Glomerular visceral epithelial cell (primary cell): ENCODE data around the gene RYR1.
"Not testable (repeated sequence)": the region's sequence is repeated elsewhere in the genome, so short reads cannot be mapped to it uniquely, and the experiment has no call there.

Experiments
- DNase-seq: peaks from one replicate; pipeline ENCODE4 v3.0.0-alpha.2; 2016; ENCODE audit errors: extremely low spot score

The RYR1 gene

DNA sequence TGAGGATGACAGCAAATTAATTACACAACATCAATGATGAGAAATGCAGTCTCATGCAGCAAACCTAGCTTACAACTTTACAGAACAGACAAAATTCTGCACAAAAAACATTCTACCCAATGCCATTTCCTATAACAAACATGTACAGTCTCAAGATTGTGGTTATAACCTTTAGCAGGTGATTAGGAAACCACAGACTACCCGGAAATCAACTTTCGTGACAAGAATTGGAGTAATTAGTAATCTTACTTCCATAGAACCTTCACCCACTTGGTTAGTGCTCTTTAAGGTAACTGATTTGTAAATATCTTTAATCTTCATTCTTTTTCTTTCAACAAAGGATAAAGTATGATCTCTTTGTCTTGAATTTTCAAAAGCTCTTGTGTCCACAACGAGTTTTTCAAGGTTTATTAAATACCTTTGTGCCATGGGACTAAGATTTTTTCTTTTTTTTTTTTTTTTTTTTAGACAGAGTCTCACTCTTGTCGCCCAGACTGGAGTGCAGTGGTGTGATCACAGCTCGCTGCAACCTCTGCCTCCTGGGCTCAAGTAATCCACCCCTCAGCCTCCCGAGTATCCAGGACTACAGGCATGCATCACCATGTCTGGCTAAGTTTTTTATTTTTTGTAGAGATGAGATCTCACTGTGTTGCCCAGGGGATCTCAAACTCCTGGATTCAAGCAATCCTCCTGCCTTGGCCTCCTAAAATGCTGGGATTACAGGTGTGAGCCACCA is 105.5 kb downstream of the RYR1 start:
- no peak for DNase-seq

DNA sequence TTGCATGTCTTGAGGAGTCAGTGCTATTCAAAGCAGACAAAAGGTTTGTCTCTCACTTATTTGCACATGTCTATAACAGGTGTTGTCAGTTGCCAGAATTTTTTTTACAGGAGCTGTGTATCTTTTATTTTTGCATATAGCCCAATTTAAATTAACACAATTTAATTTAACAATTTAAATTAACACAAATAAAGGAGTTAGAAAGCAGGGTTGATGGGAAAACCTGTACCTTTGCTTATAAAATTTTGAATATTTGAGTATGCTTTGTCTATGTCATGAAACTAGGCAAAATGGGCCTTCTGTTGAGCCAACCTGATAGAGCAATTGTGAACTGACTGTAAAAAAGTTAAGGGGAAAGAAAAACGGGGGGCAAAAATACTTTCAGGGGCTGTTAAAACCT is 106.3 kb downstream of the RYR1 start:
- no peak for DNase-seq

- no peak for DNase-seq
These were observed 108.5 kb downstream of the RYR1 start for GRCh38 chr19:38542040-38542439.

- no peak for DNase-seq
These were observed 109.9 kb downstream of the RYR1 start for GRCh38 chr19:38543286-38543806.

GRCh38 chr19:38543807-38544568 is 110.5 kb downstream of the RYR1 start:
- DNase-seq: peak; percentile 89

GRCh38 chr19:38544569-38545315 is 111.3 kb downstream of the RYR1 start:
- DNase-seq: no peak

GRCh38 chr19:38545596-38545995 is 112.1 kb downstream of the RYR1 start:
- no peak for DNase-seq

GRCh38 chr19:38547421-38547820 is 113.9 kb downstream of the RYR1 start:
- no peak for DNase-seq

DNA sequence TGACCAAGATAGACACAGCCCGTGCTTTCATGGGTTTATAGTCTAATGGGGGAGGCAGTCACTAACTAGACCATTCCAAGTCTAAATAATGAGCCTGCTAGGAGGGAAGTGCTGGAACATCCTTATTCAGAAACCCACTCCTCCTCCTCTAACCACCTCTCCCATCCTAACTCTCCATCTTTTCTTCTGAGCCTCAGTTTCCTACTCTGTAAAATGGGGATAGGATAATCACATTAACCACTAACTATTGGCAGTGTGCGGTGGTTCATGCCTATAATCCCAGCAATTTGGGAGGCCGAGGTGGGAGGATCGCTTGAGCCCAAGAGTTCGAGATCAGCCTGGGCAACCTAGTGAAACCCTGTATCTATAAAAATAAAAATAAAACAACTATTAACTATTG is 115.6 kb downstream of the RYR1 start:
- DNase-seq: no peak

DNA sequence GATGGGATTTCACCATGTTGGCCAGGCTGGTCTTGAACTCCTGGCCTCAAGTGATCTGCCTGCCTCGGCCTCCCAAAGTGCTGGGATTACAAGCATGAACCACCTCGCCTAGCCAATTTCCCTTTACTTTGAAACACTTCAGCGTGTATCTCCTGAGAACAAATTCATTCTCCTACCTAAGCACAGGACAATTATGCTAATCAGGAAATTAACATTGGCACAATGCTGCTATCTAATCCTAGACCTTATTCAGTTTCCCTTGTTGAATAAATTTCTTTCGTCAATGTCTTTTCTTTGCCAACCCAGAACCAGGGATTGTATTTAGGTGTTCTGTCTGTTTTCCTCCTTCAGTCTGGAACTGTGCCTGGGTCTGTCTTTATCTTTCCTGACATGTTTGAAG is 116.5 kb downstream of the RYR1 start:
- DNase-seq: no peak

GRCh38 chr19:38550376-38550775 is 116.9 kb downstream of the RYR1 start:
- DNase-seq: no peak

DNA sequence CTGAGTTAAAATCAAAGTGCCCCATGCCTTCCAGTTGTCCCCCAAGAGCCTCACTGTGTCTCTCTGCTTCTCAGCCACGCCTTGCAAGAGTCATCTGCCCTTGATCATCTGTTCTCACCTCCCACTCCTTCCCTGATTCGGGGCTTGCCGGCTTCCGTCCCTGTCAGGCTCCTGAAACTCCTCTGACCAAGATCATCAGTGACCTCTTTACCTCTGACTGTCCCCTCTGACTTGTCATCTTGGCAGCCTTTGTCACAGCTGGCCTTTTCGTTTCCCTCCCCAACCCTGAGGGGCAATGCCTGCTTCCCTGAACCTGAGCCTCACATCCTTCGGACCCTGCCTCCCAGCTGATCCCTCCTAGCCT is 117.9 kb downstream of the RYR1 start:
- no peak for DNase-seq

DNA sequence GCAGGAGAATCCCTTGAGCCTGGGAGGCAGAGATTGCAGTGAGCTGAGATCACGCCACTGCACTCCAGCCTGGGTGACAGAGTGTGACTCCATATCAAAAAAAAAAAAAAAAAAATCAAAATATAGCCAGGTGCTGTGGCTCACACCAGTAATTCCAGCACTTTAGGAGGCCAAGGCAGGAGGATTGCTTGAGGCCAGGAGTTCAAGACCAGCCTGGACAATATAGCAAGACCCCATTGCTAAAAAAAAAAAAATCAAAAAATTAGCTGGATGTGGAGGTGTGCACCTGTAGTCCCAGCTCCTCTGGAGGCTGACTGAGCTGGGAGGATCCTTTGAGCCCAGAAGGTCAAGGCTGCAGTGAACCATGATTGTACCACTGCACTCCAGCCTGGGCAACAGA is 119.7 kb downstream of the RYR1 start:
- not testable (repeated sequence) for DNase-seq

DNA sequence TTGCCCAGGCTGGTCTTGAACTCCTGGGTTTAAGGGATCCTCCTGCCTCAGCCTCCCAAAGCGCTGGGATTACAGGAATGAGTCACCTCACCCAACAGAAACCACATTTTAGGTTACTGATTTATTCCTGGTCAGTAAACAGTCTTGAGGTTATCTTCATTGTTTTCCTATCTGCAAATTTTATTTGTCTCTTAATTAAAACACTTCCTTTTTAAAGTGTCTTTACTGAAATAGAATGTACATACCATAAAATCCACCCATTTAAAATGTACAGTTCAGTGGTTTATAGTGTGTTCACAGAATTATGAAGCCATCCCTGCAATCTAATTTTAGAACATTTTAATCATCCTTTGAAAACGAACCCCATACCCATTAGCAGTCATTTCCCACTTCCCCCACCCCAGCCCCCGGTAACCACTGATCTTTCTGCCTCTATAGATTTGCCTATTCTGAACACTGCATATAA is 121.2 kb downstream of the RYR1 start:
- DNase-seq: no peak

GRCh38 chr19:38555200-38555599 is 121.7 kb downstream of the RYR1 start:
- no peak for DNase-seq

- no peak for DNase-seq
These were observed 123.2 kb downstream of the RYR1 start for GRCh38 chr19:38556521-38557174.

GRCh38 chr19:38557205-38557799 is 123.8 kb downstream of the RYR1 start:
- no peak for DNase-seq

DNA sequence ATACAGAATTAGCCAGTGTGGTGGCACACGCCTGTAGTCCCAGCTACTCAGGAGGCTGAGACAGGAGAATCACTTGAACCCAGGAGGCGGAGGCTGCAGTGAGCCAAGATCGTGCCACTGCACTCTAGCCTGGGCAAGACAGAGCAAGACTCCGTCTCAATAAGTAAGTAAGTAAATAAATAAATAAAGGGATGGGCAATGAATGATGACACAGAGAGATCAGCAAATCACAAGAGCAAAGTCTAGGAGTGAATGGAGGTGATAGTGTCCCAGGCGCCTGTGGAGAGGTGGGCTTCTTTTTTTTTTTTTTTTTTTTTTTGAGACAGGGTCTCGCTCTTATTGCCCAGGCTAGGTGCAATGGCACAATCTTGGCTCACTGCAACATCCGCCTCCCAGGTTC is 125.4 kb downstream of the RYR1 start:
- not testable (repeated sequence) for DNase-seq

DNA sequence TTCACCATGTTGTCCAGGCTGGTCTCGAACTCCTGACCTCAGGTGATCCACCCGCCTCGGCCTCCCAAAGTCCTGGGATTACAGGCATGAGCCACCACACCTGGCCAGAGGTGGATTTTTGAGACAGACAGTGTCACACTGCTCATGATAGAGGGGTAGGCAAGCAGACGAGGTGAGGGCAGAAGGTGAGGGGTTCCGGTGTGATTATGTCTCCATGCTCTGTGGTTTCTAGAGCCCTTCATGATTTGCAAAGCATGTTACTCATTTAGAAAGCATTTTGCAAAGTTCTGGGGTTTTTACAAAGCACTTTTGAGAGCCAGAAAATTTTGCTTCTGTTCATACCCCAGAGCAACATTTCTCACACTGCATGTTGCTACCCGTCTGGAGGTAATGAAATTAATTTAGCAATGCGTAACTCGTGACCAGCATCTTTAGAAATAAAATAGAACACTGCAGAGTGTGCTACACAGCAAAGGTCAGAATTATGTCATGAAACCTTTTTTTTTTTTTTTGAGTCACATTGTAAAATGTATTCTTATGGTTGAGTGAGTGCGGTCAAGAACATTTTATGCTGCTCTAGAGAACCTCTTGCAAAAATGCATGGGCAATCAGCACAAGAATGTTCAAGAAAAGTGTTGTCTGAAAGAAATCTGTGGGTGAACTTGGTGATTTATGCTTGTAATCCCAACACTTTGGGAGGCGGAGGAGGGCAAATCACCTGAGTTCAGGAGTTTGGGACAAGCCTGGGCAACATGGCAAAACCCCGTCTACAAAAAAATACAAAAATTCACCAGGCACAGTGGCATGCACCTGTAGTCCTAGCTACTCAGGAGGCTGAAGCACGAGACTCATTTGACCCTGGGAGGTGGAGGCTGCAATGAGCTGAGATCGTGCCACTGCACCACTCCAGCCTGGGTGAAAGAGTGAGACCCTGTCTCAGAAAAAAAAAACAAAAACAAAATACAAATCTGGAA is 126.2 kb downstream of the RYR1 start:
- DNase-seq: peak; percentile 64

- DNase-seq: no peak
These were observed 127.6 kb downstream of the RYR1 start for GRCh38 chr19:38561053-38561606.
